ENCODE data around the gene MINAR2.

MINAR2 gene

GRCh38 chr5:129804705-129805104 is 56.8 kb downstream of the MINAR2 start:
- no peak for TF ChIP-seq POLR2AphosphoS5 (IDR thresholded peaks at IDR 0.05; ENCODE audit: low read depth, low read length)
- TF ChIP-seq TAF1 (IDR thresholded peaks at IDR 0.05; ENCODE audit: borderline replicate concordance, insufficient read depth, low read length): no peak

GRCh38 chr5:129807162-129807814 is 59.4 kb downstream of the MINAR2 start:
- TF ChIP-seq TAF1 (IDR thresholded peaks at IDR 0.05; ENCODE audit: borderline replicate concordance, insufficient read depth, low read length) (no peak), POLR2AphosphoS5 (IDR thresholded peaks at IDR 0.05; ENCODE audit: low read depth, low read length) (no peak), REST (IDR thresholded peaks at IDR 0.05; ENCODE audit: insufficient read depth in 1 of 2, low read depth in 2 of 2, low read length in 2 of 2) (no peak), FOXP2 (optimal IDR thresholded peaks at IDR 0.05; ENCODE audit: borderline replicate concordance, extremely low read depth, extremely low read length, insufficient read depth) (no peak), SIN3A (IDR thresholded peaks at IDR 0.05; ENCODE audit: borderline replicate concordance, insufficient read depth, low read length) (no peak)
